K562 (cell line): ENCODE measurements around the gene STT3A. TPM values are rescaled to one million over a fixed set of nuclear protein-coding genes. Genes with fewer than 3 reads are reported as not detected.

ENCODE experiments used
- ATAC-seq: fragments of 200-7000 bp; cut with Tn5 transposase; 3 replicates; pipeline ENCODE4 v1.9.1; 2020; ENCODE audit warnings: moderate library complexity
- BruUV-seq: library from RNA; stranded (reverse); fragments of 400-500 nt; replicated peaks from 2 replicates; lab custom pipeline; 2021; lab: Mats Ljungman, UMichigan
- CTCF ChIA-PET: fragments of 300-600 bp; formaldehyde crosslinking; extraction: SDS; loops from one replicate; lab custom pipeline; 2021; ENCODE audit warnings: low intra/inter-chr PET ratio; lab: Yijun Ruan, JAX
- POLR2A ChIA-PET: fragments of 300-600, 350-650 bp; sonication (Branson Sonifier 250); formaldehyde crosslinking; extraction: SDS; loops from one replicate; lab custom pipeline; 2021; ENCODE audit warnings: antibody characterized with exemption, inconsistent platforms; lab: Yijun Ruan, JAX
- DNase-seq, 4 experiments: peaks; one replicate each; pipeline versions ENCODE4 v3.0.0 to v3.0.0-alpha.2; 2011 to 2018; ENCODE audit warnings: low spot score in 3 of 4, mixed read lengths in 3 of 4; ENCODE audit errors: extremely low read depth in 1 of 4
- FAIRE-seq: peaks from 2 replicates; lab custom pipeline; 2011; peaks lifted over from hg19 to GRCh38; lab: Jason Lieb, UNC
- H2AFZ ChIP-seq: 2 replicates; pipeline ENCODE4 v1.6.0; 2011; ENCODE audit warnings: low read depth, low read length, control low read depth, inconsistent platforms
- H3K27ac ChIP-seq: fragments of 200-600 bp; 3 replicates; pipeline ENCODE4 v1.8.0; 2011; ENCODE audit warnings: low read depth, mild to moderate bottlenecking, control low read depth, inconsistent platforms, low read length, moderate library complexity, mixed read lengths; ENCODE audit errors: extremely low read depth
- H3K27me3 ChIP-seq, 2 experiments: fragments of 300-600 bp in 1 of 2; 2 replicates in 1 of 2; 3 replicates in 1 of 2; pipeline versions ENCODE4 v1.6.0 to v1.8.0; 2011; ENCODE audit warnings: inconsistent platforms in 2 of 2, low read length in 2 of 2, mild to moderate bottlenecking in 1 of 2, mixed read lengths in 1 of 2, moderate library complexity in 1 of 2; ENCODE audit not compliant: control insufficient read depth in 2 of 2, insufficient read depth in 2 of 2
- H3K36me3 ChIP-seq: fragments of 300-600 bp; 3 replicates; pipeline ENCODE4 v1.8.0; 2011; ENCODE audit warnings: mild to moderate bottlenecking, low read length, inconsistent platforms; ENCODE audit not compliant: control insufficient read depth, insufficient read depth
- H3K4me1 ChIP-seq, 2 experiments: fragments of 200-600 bp in 1 of 2; replicated peaks in 1 of 2; 2 replicates in 1 of 2; 3 replicates in 1 of 2; pipeline versions ENCODE4 v1.5.1 to v1.8.0; 2011; ENCODE audit warnings: inconsistent platforms in 2 of 2, low read length in 2 of 2, mild to moderate bottlenecking in 1 of 2, mixed read lengths in 1 of 2, moderate library complexity in 1 of 2; ENCODE audit not compliant: control insufficient read depth in 2 of 2, insufficient read depth in 2 of 2
- H3K4me2 ChIP-seq: 2 replicates; pipeline ENCODE4 v1.6.1; 2011; ENCODE audit warnings: low read length, control low read depth, inconsistent platforms, mixed read lengths; ENCODE audit not compliant: insufficient read depth
- H3K4me3 ChIP-seq: fragments of 200-600 bp; sonication (generic), shearing (Covaris generic); 2 replicates; pipeline ENCODE4 v1.5.1; 2016; ENCODE audit warnings: control low read depth, inconsistent platforms
- H3K79me2 ChIP-seq: fragments of 200-600 bp; 3 replicates; pipeline ENCODE4 v1.8.0; 2011; ENCODE audit warnings: low read length, inconsistent platforms; ENCODE audit not compliant: control insufficient read depth, insufficient read depth
- H3K9ac ChIP-seq, 2 experiments: 2 replicates each; pipeline versions ENCODE4 v1.6.0 to v1.6.1; 2011; ENCODE audit warnings: low read depth in 2 of 2, low read length in 2 of 2, control low read depth in 1 of 2, inconsistent platforms in 1 of 2, mild to moderate bottlenecking in 1 of 2, mixed read lengths in 1 of 2; ENCODE audit not compliant: insufficient read depth in 1 of 2
- H3K9me1 ChIP-seq: one replicate; pipeline ENCODE4 v1.6.0; 2011; ENCODE audit warnings: inconsistent platforms, mild to moderate bottlenecking, low read length, moderate library complexity; ENCODE audit not compliant: control insufficient read depth, insufficient read depth
- H3K9me3 ChIP-seq: replicated peaks from 2 replicates; pipeline ENCODE4 v1.5.1; 2011; ENCODE audit warnings: low read depth, low read length, inconsistent platforms; ENCODE audit not compliant: control insufficient read depth, insufficient read depth
- H4K20me1 ChIP-seq: replicated peaks from 2 replicates; pipeline ENCODE4 v1.6.1; 2011; ENCODE audit warnings: low read length, inconsistent platforms, mixed read lengths; ENCODE audit not compliant: control insufficient read depth, insufficient read depth
- GTF2E2 ChIP-seq: fragments of 200-800 bp; sonication (Bioruptor generic); IDR thresholded peaks from 2 replicates; pipeline ENCODE4 v1.6.1; 2016; ENCODE audit warnings: missing genetic modification characterization, missing compliant biosample characterization
- HDAC6 ChIP-seq: IDR thresholded peaks from 2 replicates; pipeline ENCODE4 v1.6.1; 2012; ENCODE audit warnings: low read depth, mild to moderate bottlenecking, control low read depth, inconsistent platforms, low read length, moderate library complexity
- MYC ChIP-seq, 2 experiments: fragments of 250-450 bp in 1 of 2; sonication (Bioruptor Pico) in 1 of 2; IDR thresholded peaks; 2 replicates each; pipeline versions ENCODE4 v1.5.1 to v1.6.1; 2012 to 2021; ENCODE audit warnings: low read depth in 2 of 2, borderline replicate concordance in 1 of 2, improper control_type of control experiment in 1 of 2, low read length in 1 of 2, mild to moderate bottlenecking in 1 of 2, moderate library complexity in 1 of 2
- TEAD1 ChIP-seq, 2 experiments: fragments of 450-650 bp in 1 of 2; sonication (generic) in 1 of 2; formaldehyde crosslinking; IDR thresholded peaks; 2 replicates each; pipeline versions ENCODE4 v1.4.0 to v1.8.0; 2020 to 2022; ENCODE audit warnings: mild to moderate bottlenecking in 2 of 2, missing genetic modification reagents in 1 of 2
- WGBS: fragments of 100-300 bp; shearing (Covaris generic); methylation state at CpG from one replicate; pipeline ENCODE4 v1.1.6; 2016; ENCODE audit warnings: low coverage, mixed read lengths; ENCODE audit not compliant: insufficient coverage; ENCODE audit errors: missing lambda C conversion rate; 5-methylcytosine and 5-hydroxymethylcytosine counted together
- in situ Hi-C: fragments of 300-500 bp; cut with MboI; formaldehyde crosslinking; loops from 4 replicates; pipeline ENCODE4 v1.15.0; 2018; ENCODE audit warnings: inconsistent platforms, mixed read lengths
- intact Hi-C: fragments of 100-400 bp; cut with micrococcal nuclease; formaldehyde crosslinking; loops from 2 replicates; pipeline ENCODE4 v1.14.2; 2022
- polyA plus RNA-seq, 8 experiments: library from polyadenylated mRNA; depleted of rRNA in 4 of 8; stranded (reverse) in 5 of 8; unstranded in 3 of 8; fragments of >200 nt; fragmentation: Nextera tagmentation in 2 of 8; fragmentation: Illumina TruSeq in 1 of 8; extraction: Ambion mirVana in 2 of 8; extraction: Trizol in 1 of 8; gene quantifications; 2 replicates each; pipeline versions ENCODE4 v1.2.1 to v1.2.3, GENCODE V29; 2011 to 2014; ENCODE audit warnings: inconsistent platforms in 1 of 8, missing spikeins in 1 of 8
- total RNA-seq, 7 experiments: library from RNA; depleted of rRNA in 6 of 7; stranded (reverse); fragments of >200 nt in 6 of 7; fragmentation: Illumina TruSeq in 2 of 7; extraction: Trizol in 2 of 7; gene quantifications; 2 replicates each; pipeline versions ENCODE4 v1.2.1 to v1.2.3, GENCODE V29; 2011 to 2021; ENCODE audit warnings: low replicate concordance in 1 of 7
- TF ChIP-seq, protein P1 (sequence below): sonication (generic); formaldehyde crosslinking; IDR thresholded peaks from 2 replicates; pipeline ENCODE4 v1.8.0; 2022; ENCODE audit warnings: mild to moderate bottlenecking, missing genetic modification reagents

The STT3A gene
- total and polyA plus RNA-seq, 9 of the 15 experiments (the other 6 are each of a cell fraction or from before 2014, with no cell fraction given): 70.7 to 330 (median 192) TPM

DNA sequence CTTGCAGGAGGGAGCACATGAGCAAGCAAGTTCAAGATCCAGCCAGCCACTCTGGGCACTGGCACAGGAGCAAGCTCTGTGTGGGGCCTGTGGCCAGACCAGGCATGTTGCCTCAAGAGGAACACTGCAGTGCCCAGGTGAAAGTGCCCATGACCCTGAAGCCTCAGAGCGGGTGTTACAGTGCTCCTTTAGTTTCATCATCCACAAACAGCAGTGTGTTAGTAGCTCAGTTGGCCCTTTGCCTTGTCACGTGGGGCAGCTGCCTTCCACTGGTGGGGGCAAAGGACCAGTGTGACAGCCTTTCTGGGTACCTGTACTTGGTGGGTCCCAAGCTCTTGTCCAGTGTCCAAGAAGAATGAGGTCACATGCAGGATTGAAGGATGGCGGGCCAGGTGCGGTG lies 26.4 kb upstream of the STT3A start (continued):
- TF ChIP-seq, protein P1, sequence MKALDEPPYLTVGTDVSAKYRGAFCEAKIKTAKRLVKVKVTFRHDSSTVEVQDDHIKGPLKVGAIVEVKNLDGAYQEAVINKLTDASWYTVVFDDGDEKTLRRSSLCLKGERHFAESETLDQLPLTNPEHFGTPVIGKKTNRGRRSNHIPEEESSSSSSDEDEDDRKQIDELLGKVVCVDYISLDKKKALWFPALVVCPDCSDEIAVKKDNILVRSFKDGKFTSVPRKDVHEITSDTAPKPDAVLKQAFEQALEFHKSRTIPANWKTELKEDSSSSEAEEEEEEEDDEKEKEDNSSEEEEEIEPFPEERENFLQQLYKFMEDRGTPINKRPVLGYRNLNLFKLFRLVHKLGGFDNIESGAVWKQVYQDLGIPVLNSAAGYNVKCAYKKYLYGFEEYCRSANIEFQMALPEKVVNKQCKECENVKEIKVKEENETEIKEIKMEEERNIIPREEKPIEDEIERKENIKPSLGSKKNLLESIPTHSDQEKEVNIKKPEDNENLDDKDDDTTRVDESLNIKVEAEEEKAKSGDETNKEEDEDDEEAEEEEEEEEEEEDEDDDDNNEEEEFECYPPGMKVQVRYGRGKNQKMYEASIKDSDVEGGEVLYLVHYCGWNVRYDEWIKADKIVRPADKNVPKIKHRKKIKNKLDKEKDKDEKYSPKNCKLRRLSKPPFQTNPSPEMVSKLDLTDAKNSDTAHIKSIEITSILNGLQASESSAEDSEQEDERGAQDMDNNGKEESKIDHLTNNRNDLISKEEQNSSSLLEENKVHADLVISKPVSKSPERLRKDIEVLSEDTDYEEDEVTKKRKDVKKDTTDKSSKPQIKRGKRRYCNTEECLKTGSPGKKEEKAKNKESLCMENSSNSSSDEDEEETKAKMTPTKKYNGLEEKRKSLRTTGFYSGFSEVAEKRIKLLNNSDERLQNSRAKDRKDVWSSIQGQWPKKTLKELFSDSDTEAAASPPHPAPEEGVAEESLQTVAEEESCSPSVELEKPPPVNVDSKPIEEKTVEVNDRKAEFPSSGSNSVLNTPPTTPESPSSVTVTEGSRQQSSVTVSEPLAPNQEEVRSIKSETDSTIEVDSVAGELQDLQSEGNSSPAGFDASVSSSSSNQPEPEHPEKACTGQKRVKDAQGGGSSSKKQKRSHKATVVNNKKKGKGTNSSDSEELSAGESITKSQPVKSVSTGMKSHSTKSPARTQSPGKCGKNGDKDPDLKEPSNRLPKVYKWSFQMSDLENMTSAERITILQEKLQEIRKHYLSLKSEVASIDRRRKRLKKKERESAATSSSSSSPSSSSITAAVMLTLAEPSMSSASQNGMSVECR: no peak

DNA sequence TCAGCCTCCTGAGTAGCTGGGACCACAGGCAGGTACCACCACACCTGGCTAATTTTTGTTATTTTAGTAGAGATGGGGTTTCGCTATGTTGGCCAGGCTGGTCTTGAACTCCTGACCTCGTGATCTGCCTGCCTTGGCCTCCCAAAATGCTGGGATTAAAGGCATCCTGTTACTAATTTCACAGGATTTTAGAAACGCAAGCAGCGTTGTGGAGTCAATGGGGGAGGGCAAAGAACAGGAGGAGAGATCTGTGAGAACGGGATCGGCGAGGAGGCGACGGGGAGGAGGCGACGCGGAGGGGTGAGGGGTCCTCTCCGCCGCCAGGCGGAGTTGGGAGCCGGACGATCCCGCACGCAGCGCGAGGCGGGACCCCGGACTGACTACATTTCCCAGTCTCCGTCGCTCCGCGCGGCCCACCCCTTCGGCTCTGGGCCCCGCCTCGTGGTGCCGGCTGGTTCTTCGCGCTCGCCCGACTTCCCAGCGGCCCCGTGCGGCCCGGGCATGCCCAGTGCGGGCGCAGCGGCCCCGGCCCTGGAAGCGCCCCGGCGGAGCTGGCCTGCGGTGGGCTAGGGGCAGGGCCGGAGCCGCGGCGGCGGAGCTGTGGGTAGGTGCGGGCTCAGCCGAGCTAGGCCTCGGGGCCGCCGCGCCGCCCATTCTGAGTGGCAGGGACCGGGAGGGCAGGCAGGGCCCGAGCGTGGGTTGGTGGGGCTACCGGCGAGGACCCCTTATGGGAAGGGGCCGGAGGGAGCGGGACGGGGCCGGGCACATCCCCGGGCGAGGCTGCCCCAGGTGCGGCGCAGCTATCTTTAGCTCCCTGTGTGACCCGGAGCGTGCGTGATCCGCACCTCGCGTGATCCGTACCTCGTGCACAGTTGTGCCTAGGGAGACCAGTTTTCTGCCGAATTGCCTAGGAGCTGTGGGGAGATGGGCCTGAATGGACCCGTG lies 23.4 kb upstream of the STT3A start, which contains the start of gene EI24:
EI24 (plus strand) TSS at position 508 of the 945 bp plus-strand sequence. CDS start 3,051 bp downstream, outside the sequence.
- H4K20me1 ChIP-seq: no peaks in the 10 kb centered on the region
- no TSS peak for BruUV-seq
- POLR2A ChIA-PET: interaction anchor here (0.6 to 2.4 kb wide), 24 partner anchors 10 to 500 kb away, joined by 3 to 15 read pairs (median 4); partner anchors contain the start of genes CHEK1 and STT3A
- DNase-seq (peak; percentile 89 to 97 (median 91)), FAIRE-seq (peak; percentile 56), ATAC-seq (peak; percentile 98)
- in situ Hi-C loops: no loop called here
- WGBS: under 1% methylated on average over 64 of the region's 83 CpGs
- CTCF ChIA-PET: no interaction called here
- H2AFZ ChIP-seq: peak within 1 kb of the TSS; percentile 98
- peak within 1 kb of the TSS; percentile 88 for H3K4me3 ChIP-seq
- H3K9ac ChIP-seq: peak within 1 kb of the TSS; percentile 89 to 99
- peak within 1 kb of the TSS; percentile 94 for H3K4me2 ChIP-seq
- no peaks in the 10 kb centered on the region for H3K9me3 ChIP-seq
- H3K27me3 ChIP-seq: no peaks in the 10 kb centered on the region
- peaks cover 28% of the 10 kb centered on the region for H3K36me3 ChIP-seq
- intact Hi-C loops: loop anchor here (1.0 kb wide), 2 partner anchors 23 to 37 kb away; partner anchors contain the start of gene STT3A
- H3K79me2 ChIP-seq: peaks cover 40% of the 10 kb centered on the region
- H3K27ac ChIP-seq: peak within 1 kb of the TSS; percentile 84
- H3K9me1 ChIP-seq: no peaks in the 10 kb centered on the region
- H3K4me1 ChIP-seq: peaks cover 16 to 17% of the 10 kb centered on the region in 2 experiments; a peak in 4 of 5 replicates
- peak in 1 of 2 experiments; percentile 7; a peak in 1 of 4 replicates for TF ChIP-seq TEAD1 (CRISPR knock-in tag; IDR thresholded peaks at IDR 0.05)
- TF ChIP-seq HDAC6: no peak
- peak; percentile 94 for TF ChIP-seq MYC (IDR thresholded peaks at IDR 0.05; ENCODE audit: low read depth, low read length)
- no peak for TF ChIP-seq MYC (CRISPR knock-in tag; IDR thresholded peaks at IDR 0.05; ENCODE audit: borderline replicate concordance, low read depth)
- peak; percentile 72; the same call in 1 of the 2 replicates for TF ChIP-seq GTF2E2 (tag)
